RWPE1 (cell line): Measurements from ENCODE around the gene RPS6KB2.

Experiments used
- CTCF ChIA-PET: fragments of 350-600 bp; sonication (Branson Sonifier 250); formaldehyde crosslinking; extraction: SDS; loops from one replicate; lab custom pipeline; 2021; lab: Yijun Ruan, JAX
- POLR2A ChIA-PET: fragments of 400-600 bp; formaldehyde crosslinking; extraction: SDS; loops from one replicate; lab custom pipeline; 2020; ENCODE audit warnings: antibody characterized with exemption; ENCODE audit not compliant: low non-redundant PET; lab: Yijun Ruan, JAX
- DNase-seq: peaks from one replicate; pipeline ENCODE4 v3.0.0; 2012; ENCODE audit warnings: low spot score
- H3K27ac ChIP-seq: fragments of 450-650 bp; 2 replicates; pipeline ENCODE4 v1.5.1; 2017
- CTCF ChIP-seq: fragments of 450-650 bp; conservative IDR thresholded peaks from 2 replicates; pipeline ENCODE4 v1.5.1; 2017; ENCODE audit warnings: low read depth, mild to moderate bottlenecking

Gene RPS6KB2

GRCh38 chr11:67419325-67420049, 8.8 kb upstream of the RPS6KB2 start:
- POLR2A ChIA-PET: no interaction called here
- no peak for TF ChIP-seq CTCF
- CTCF ChIA-PET: interaction anchor here (0.6 to 1.7 kb wide), 3 partner anchors 18 to 37 kb away, joined by 4 to 5 read pairs (median 4); partner anchors contain the start of gene PPP1CA

GRCh38 chr11:67420147-67420645, 8.1 kb upstream of the RPS6KB2 start:
- CTCF ChIA-PET: interaction anchor here (1.7 kb wide), 1 partner anchor 38 kb away, joined by 5 read pairs; no protein-coding TSS in a partner anchor
- POLR2A ChIA-PET: no interaction called here
- H3K27ac ChIP-seq: peak overlapping the region; percentile 83
- TF ChIP-seq CTCF: no peak
- DNase-seq: no peak

More at GRCh38 chr11:67419325-67420049, 8.8 kb upstream of the RPS6KB2 start:
- peak overlapping the region; percentile 83 for H3K27ac ChIP-seq
- no peak for DNase-seq

GRCh38 chr11:67420646-67421429, 7.5 kb upstream of the RPS6KB2 start:
- peak; percentile 95 for DNase-seq
- ChIA-PET POLR2A (no interaction called here), CTCF (interaction anchor here (1.7 kb wide), 1 partner anchor 38 kb away, joined by 5 read pairs; no protein-coding TSS in a partner anchor)
- TF ChIP-seq CTCF: no peak
- H3K27ac ChIP-seq: peak overlapping the region; percentile 83

- no peak for TF ChIP-seq CTCF
- ChIA-PET CTCF (interaction anchor here (1.7 kb wide), 1 partner anchor 39 kb away, joined by 5 read pairs; no protein-coding TSS in a partner anchor), POLR2A (no interaction called here)
- peak; percentile 46 for DNase-seq
- H3K27ac ChIP-seq: peak overlapping the region; percentile 83
Observed at GRCh38 chr11:67421430-67422031, 6.8 kb upstream of the RPS6KB2 start.

GRCh38 chr11:67422891-67423290, 5.4 kb upstream of the RPS6KB2 start:
- H3K27ac ChIP-seq: peak overlapping the region; percentile 83
- ChIA-PET CTCF (interaction anchor here (0.6 to 1.5 kb wide), 4 partner anchors 11 to 1646 kb away, joined by 3 read pairs; partner anchors contain the start of gene PPP1CA), POLR2A (no interaction called here)
- TF ChIP-seq CTCF: no peak
- peak; percentile 74 for DNase-seq

- TF ChIP-seq CTCF: no peak
- no peak for DNase-seq
- CTCF ChIA-PET: interaction anchor here (0.6 to 1.5 kb wide), 5 partner anchors 11 to 1646 kb away, joined by 3 read pairs; partner anchors contain the start of gene PPP1CA
- H3K27ac ChIP-seq: peak overlapping the region; percentile 83
- POLR2A ChIA-PET: no interaction called here
Observed at GRCh38 chr11:67423466-67423865, 4.8 kb upstream of the RPS6KB2 start.
